ENCODE measurements around the gene ARHGEF7.

Gene ARHGEF7

DNA sequence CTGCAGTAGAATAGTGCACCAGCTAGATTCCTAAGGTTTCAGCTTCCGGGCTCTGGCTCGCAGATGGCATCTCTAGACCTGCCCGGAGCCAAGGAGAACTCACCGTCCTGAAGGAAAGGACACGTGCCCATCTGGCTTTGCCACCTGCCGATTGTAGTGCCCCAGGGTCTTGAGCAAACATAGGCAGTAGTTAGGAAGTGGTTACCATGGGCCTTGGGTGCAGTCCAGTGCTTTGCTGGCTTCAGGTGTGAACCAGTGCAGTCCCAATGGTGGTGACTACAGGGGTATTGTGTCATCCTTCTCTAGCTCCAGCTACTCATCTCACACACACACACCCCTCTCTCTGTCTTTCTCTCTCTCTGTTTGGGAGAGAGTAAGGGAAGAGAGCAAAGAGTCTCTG is 143.9 kb downstream of the ARHGEF7 start:
- no peak for DNase-seq

DNA sequence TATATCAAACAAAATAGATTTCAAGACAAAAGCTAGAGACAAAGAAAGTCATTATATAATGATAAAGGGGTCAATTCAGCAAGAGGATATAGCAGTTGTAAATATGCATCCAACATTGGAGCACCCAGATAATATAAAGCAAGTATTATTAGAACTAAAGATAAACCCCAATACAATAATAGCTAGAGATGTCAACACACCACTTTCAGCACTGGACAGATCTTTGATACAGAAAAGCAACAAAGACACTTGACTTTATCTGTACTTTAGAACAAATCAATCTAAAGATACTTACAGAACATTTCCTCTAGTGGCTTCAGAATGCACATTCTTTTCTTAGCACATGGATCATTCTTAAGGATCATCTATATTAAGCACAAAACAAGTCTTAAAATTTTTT is 146.2 kb downstream of the ARHGEF7 start:
- no peak for DNase-seq

DNA sequence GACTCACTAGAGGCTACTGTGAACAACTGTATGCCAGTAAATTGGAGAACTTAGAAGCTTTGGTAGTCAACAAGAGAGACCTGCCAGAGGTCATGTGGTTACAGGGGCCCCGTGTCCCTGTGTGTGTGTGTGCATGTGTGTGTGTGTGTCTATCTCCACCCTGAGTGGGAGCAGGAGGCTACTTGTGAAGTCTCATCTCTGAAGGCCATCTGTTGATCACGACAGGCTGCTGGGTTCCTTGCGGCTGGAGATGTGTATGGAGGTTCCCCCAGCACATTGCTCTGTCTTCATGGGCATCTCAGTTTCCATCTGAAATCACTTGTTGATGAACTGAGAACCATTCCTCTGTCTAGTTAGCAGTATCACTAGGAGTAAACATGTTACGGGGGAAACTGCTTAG is 147.2 kb downstream of the ARHGEF7 start:
- DNase-seq, result no peak

DNA sequence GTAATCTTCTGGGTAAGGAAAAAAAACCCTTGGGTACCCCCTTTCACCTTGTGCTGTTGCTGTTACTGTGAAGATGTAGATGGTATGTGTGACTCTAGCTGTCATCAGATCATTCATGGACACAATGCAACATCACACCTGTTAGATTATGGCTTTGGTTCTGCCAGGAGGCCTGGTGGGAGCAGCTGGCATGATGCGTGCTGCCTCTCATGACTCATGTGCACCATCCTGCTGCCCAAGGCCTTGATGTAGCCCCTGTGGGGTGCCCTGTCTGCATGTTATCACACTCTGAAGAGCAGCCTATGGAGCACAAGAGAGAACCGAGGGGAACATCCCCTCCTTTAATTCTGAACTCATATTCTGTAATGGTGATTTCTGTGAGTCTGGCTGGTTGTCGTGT is 147.6 kb downstream of the ARHGEF7 start:
- DNase-seq, result no peak

DNA sequence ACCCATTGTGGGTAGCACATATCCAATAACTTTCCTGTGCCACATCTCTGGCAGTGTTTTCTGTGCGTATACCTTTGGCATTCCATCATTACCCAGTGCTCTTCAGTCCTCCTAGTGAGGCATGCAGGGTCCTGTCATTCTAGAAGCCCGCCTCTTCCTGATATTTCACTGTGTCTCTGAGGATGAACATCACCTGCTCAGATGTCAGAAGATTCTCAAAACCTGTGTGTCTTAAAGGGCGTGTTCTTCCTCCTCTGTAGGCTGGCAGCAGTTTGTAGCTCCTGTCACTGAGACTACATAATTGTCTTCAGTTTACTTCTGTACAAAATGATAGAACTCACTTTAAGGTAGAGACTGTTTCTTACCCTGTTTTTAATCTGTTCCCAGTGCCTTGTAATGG is 148.5 kb downstream of the ARHGEF7 start:
- no peak for DNase-seq

DNA sequence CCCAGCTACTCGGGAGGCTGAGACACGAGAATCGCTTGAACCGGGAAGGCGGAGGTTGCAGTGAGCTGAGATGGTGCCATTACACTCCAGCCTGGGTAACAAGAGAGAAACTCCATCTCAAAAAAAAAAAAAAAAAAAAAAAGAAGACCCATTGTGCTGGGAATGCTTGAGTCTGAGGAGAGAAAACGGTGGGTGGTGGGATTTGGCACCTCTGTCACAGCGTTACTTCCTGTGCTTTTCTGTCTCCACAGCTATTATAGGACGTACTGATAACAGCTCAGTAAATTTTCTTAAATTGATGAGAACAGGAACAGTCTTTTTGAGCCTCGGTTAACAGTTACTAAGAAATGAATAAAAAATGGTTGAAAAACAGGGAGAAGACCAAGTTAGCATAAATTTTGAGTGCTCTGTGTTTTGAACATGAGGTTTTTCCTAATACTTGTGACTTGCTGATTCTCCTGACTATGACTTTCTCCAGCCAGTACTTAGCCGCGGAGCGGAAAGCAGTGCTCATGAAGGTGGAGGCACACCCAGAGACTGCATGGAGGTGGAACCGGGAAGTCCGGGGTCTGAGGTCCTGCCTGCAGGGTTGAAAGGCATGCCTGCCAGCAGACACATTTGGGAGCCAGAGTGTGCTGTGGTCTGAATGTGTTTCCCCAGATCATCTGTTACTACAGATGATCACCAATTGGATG is 150.0 kb downstream of the ARHGEF7 start:
- no peak for DNase-seq

DNA sequence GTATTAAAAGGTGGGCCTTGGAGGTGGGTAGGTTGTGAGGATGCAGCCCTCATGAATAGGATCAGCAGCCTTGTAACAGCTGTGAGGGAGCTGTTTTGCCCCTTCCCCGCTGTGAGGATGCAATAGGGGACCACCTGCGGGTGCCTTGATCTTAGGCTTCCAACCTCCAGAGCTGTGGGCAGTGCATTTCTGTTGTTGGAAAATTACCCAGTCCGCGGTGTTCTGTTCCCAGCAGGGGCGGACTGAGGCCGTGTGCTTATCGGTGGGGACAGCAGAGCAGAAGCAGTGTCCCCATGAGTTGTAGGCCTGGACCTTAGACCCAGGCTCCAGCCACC is 150.6 kb downstream of the ARHGEF7 start:
- no peak for DNase-seq

DNA sequence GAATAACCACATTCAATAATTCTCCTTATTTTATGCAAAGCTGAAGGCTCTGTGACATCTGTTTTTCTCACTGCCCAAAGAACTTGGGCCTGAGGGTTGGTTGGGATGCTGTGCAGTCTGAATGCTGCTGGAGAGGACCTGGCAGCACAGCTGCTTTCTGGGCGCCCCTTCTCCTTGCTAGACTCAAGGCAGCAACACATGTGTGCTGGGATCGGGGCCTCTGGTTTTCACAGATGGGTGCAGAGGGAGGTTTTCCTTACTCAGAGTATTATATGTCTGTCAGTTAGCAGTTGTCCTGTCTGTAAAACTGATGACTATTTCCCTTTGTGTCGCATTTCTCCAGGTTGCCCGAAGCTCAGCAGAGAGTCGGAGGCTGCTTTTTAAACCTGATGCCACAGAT is 152.1 kb downstream of the ARHGEF7 start:
- no peak for DNase-seq

DNA sequence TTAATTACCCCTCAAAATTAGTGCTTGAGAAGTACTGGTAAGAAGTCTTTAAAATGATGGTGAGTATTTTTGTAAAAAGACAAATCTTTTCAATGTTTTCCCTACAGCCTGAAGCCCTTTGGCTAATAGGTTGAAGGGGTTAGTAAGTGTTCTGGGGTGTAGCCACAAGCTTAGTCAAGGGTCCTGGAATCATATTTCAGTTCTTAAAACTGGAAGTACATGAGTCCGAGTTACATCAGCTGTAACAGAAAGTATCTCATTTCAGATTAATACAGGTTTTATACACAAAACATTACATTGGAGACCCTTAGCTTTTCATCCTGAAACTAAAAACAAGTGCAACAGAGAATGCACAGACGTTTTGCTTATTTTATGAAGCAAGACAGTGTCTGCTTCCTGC is 152.7 kb downstream of the ARHGEF7 start:
- DNase-seq, result no peak

DNA sequence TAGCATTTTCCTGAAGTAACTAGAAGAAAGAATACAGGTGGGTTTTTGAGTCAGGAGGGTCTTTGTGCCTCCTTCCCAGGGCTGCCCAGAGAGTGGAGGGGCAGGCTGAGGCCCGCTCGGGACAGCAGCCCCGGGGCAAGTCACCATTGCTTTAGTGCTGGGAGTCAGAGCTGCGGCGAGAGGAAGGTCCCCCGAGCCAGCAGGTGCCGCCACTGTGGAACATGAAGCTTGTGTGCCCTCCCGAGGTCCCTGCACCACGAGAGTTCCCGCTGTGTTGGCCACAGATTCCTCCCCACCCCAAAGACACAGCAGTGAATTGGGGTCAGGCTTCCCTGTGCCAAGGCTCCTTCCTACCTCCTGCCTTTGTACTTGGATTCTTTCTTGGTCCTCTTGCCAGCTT is 154.4 kb downstream of the ARHGEF7 start:
- no peak for DNase-seq

DNA sequence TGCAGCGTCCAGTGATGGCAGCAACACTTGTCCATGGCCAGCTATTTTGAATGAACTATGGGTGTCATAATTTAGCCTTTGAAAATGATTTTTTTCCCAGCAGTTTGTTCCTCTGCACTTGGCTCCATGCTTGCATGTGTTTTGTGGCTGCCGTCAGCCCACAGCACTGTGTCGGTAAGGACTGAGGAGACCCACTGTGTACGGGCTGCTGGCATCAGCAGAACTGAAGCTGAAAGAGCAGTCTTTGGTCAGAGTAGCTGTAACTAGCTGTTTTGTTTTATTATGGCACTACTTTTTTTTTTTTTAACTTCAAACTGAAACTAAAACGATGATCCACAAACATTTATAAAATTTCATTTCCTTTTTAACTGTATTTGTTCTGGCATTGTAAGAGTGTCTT is 155.0 kb downstream of the ARHGEF7 start:
- DNase-seq, result no peak

DNA sequence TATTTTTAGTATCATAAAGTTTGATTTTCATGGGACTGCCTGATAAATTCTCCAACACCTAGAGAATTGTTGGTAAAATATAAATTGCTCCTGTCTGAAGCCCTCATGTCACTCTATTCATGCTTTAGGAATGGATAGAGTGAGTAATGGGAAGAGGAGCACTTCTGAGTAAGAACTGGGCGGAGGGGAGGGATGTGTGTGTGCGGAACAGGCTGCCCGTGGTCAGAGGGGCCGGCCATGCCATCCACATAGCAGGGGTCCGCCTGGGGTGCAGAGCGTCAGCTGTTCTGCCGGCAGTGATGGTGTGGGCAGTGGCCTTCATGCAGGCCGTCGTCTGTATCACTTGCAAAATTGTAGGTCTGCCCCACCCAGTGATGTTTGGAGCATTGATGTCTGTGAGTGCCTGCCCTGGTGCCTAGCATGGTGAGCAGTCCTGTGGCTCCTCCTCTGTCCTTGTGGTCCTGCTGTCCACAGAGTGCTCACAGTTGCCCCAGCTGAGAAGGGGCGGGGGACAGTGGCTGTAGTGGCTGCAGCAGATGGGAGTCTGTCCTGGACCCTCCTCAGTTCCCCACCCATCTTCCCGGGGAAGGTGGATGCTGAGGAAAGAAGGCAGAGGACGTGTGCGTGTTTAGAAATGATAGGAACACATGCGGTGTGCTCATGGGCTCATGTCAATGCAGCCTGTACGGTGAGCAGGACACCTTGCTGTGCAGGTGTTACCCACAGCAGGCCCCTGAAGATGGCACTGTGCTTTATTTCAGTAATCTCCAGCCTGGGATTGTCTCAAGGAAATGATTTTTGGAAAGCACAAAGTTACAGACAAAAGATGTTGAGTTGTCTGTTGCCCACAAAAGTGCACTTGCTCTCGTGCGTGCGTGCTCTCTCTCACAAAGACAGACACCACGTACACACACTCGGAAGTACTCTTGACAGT is 155.9 kb downstream of the ARHGEF7 start:
- no peak for DNase-seq

DNA sequence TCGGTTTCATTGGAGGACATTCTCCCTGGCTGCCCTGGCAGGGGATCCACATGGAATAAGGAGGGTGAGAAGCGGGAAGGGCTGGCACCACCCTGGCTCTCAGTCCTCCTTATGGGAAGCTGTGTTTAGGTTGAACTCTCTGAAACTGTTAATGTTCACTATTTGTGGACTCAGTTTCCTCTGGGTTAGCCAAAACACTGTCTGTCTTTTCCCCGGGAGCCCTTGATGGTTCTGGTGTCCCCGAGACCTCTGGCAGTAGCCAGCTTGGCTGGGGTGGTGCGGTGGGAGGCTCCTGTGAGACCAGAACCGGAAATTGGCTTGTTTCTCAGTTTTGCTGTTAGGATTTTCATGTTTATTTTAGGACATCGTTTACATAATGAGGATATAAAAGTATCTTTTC is 157.0 kb downstream of the ARHGEF7 start:
- DNase-seq, result no peak

DNA sequence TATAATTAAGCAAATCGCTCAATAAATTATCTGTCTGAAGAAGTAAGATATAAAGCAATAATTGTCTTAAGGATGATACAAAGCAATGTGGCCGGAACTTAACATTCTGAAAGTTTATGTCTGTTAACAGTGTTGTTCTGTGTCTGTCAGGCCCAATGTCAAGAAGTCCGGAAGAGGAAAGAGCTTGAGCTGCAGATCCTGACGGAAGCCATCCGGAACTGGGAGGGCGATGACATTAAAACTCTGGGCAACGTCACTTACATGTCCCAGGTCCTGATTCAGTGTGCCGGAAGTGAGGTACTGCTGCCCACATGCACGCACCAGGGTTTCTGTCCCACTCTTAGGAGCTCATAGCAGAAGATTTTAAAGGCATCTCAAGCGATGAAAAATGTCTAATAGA is 160.3 kb downstream of the ARHGEF7 start:
- DNase-seq, result no peak

DNA sequence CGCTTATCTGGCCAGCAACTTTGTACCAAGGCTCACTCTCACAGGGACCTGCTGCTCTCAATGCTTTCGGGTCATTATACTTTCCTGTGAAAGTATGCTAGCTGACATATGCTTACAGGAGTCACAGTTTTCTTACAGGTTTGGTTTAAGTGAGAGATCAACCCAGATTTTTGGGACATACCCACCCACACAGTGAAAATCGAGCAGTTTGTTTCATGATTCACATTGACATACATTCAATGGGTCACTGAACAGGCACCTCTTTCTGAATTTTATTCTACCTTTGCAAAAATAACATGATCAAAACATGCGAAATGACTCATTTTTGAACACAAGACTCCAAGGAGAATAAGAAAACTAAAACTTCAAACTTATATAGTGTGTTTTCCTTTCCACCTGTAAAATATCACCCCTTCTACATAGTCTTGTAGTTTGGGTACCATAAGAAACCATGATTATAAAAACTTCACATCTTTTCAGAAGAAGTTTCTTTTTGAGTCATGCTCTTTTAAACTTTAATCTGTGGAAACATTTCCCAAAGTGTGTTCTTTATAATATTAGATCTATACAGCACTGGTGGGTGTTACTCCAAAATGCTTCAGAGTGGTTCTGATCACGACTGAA is 161.0 kb downstream of the ARHGEF7 start:
- DNase-seq, result no peak

DNA sequence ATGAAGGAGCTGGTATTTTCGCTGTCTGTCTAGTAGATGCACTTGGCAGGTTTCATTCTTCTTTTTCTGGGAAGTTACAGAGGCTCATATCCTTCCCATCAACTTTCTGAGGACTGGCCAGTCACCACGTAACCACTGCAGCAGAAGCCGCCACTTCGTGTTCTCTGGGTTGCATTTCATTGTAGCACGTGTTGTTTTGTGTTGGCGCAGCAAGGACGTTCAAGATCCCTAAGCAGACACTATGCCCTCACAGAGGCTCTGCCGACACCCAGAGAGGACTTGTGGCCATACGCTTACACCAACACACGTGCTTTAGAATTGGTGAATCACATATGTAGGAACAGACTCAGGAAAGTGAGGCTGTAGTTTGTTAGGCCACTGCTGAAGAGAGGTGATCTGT is 163.1 kb downstream of the ARHGEF7 start:
- DNase-seq, result no peak

DNA sequence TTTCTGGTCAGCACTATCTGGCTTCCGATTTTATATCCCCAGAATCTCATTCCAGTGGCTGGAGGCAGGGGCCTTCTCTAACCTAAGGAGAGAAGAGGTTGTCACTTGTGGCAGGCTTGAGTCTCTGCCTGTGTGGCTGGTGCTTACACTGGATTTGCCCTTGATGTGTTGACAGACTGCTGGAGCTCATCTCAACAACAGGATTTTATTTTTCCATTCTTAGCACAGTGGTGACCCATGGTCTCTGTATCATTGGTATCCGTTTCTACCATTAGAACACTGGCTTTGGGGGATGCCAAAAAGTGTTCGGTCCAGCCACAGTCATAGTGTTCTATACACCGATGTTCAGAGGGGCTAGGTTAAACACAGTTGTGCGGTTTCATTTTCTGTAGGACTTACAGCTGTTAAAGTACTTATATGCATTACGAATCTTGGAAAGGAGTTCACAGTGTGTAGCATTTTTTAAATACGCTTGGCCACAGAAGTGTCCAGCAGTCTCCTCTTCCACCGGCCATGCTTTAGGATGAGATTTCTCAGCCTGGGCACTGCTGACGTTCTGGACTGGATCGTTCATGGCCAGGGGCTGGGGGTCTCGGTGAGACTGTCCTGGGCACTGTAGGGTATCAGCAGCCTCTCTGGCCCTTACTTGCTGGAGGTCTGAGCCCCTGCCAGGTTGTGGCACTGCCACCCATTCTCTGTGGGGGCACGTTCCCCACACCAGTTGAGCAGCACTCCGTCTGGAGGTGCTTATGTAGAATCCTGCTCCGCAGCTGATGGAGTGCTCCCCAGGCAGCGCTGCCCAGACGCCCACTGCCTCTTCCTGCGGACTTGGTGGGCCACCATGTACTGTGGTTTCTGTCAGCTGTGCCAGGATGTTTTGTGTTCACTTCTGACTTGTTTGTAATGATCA is 163.9 kb downstream of the ARHGEF7 start:
- DNase-seq, result no peak

DNA sequence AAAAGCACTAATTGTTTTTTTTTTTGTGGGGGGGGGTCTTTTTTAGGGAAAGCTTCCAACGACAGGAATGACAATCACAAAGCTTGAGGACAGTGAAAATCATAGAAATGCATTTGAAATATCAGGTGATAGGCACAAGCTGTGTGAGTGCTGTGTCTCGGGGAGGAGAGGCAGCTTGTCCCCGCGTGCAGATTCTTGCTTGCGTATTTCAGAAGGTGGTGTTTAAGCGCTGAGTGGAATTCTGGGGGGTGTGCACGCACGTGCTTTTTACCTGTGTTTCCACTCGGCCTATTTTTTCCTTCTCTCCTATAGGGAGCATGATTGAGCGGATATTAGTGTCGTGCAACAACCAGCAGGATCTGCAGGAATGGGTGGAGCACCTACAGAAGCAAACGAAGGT is 165.1 kb downstream of the ARHGEF7 start:
- DNase-seq, result no peak

DNA sequence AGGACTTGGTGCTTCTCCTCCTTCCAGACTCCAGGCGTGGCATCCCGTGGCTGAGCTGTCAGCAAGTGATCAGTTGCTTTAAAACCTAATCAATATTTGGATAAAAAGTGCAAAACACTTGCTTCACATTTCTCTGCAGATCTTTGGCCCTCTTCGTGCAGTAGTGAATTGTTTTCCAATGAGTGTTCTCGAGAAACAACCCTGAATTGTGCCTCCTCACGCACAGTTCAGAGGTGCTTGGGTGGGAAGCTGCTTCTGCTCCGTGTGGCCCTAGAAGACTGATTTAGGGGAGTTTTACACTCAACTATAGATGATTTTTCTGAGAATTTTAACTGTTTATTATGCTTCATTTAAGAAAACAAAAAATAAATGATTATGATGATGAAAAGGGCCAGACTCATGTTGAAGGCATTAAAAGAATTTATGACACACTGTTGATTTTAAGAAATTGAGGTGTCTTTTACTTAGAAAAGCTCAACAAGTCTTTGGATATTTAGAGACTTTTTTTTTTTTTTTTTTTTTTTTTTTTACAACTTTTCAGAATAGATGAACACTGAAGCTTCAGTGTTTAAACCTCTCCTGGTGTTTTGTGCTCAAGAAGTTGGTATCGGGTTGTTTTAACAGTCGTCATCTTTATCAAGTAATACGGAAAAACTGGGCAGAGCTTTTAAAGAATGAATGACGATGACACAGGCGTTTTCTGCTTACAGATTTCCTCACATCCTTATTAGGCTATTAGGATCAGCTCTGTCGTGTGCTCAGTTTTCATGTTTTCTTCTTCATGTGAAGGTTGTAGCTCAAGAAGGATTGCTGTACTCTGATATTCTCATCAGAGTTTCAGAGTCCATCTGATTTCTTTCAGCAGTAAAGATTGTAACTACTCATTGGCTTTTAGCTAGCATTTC is 165.8 kb downstream of the ARHGEF7 start:
- no peak for DNase-seq

DNA sequence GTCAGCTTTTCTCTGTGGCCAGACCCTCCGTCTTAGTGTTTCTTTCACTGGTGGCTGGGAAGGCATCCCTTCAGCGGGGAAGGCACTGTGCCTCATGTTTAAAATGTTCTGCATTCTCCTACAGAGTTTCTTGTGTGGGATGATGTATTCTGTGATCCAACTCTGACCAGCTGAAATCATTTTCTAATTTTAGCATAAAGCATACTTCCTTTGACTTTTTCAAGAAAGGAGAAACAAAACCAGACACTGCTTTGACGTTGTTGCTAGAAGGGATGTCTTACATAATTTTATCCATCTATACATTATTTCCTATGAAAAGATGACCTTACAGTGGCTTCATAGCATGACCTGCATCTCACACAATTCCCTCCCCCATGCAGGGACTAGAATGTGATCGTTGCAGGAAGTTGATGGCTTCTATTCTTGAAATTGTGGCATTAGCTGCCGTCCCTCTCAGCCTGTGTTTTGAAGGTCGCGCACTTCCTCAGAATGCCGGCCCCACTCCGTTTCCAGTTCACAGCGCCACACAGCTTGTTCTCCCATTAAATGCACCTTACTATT is 166.7 kb downstream of the ARHGEF7 start:
- DNase-seq, result no peak

DNA sequence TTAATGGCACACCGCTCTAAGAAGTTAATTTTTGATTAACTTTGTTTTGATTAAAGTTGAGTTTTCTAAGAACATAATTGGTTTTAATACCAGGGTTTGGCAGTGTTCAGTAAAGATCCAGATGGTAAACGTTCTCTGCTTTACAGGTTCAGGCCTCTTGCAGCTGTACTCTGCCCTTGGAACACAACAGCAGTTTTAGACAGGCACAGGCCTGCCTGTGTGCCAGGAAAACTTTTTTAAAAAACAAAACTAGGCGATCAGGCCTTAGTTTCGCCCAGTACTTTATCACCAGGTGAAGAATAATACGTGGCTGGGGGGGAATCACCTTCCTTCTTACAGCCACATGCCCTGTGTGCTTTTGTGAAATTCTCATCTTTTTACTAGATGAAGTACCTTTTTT is 167.3 kb downstream of the ARHGEF7 start:
- DNase-seq, result no peak

DNA sequence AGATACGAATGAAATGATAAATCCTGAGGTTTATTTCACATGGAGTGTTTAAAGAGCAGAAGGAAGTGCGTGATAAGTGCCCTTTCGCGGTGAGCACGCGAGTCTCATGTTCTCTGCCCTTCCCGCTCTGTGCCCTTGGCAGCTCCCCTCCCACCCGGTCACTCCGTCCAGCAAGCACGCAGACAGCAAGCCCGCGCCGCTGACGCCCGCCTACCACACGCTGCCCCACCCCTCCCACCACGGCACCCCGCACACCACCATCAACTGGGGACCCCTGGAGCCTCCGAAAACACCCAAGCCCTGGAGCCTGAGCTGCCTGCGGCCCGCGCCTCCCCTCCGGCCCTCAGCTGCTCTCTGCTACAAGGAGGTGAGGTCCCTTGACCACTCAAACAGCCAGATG is 167.9 kb downstream of the ARHGEF7 start:
- DNase-seq, result no peak
